ENCODE measurements around the gene UAP1. TPM values are rescaled to one million over a fixed set of nuclear protein-coding genes. Genes with fewer than 3 reads are reported as not detected.

UAP1 gene
- total RNA-seq (2021), result 25.8 and 26.9 TPM in 2 replicates
- long read RNA-seq, transcript UAP1-201 (11 exons, 2,377 nt), result major isoform, 56 of 122 reads
- long read RNA-seq, transcript UAP1-204 (10 exons, 2,294 nt), result minor isoform, 37 of 122 reads
- long read RNA-seq, partial matches to known transcripts, result 2 of 122 reads
- long read RNA-seq, other reads (novel, unspliced or antisense), result 24 of 122 reads

DNA sequence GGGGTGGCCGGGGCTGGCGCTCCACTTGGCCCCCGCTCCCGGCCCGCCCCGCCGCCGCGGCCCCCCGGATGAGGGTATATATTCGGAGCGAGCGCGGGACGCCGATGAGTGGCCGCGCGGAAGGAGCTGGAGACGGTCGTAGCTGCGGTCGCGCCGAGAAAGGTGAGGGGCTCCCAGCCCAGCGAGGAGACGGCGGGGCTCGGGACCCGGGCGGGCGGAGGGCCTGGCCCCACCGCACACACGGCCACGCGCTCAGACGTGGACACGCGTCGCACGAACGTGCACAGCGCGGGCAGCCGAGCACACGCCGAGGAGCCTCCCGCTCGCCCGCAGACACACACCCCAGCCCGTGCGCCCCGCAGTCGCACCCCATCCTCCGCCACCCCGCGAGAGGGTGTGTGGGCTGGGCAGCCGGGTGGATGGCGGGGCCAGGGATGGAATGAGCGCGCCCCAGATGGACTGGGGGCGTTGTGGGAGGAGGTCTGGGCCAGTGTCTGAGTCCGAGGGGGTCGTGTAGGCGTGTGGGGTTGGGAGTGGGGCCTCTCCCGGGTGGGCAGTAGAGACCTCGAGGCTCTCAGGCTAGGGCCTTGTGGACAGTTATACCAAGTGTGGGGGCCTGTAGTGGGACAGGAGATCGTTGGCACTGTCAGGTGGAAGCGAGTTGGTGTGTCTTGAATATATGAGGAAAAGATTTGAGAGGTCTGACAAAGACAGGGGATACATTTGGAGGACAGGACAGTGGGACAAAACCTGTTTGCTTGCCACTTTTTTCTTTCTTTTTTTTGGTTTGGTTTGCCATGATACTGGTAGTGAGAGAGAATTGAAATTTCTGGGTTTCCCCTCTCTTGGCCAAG is at the start of gene UAP1:
Gene UAP1, plus strand, starts transcription at position 107 of the 854 bp plus-strand sequence. CDS start 4,347 bp downstream, outside the sequence.
- Histone ChIP-seq H3K4me2 (ENCODE audit: insufficient read depth, insufficient read length, low read length) (peak within 1 kb of the TSS; percentile 75), H3K23ac (ENCODE audit: insufficient read length, low read depth, low read length) (no peak within 1 kb of the TSS), H3K18ac (ENCODE audit: insufficient read length, low read depth, low read length) (peak within 1 kb of the TSS; percentile 87), H2BK5ac (ENCODE audit: insufficient read length, low read length) (no peak within 1 kb of the TSS), H2BK12ac (ENCODE audit: insufficient read length, low read depth, low read length) (no peak within 1 kb of the TSS), H3K14ac (ENCODE audit: insufficient read depth, low read length) (peak within 1 kb of the TSS; percentile 95), H3K23me2 (ENCODE audit: insufficient read length, low read depth, low read length, poor library complexity, severe bottlenecking) (peaks cover 5% of the 10 kb centered on the region), H3T11ph (ENCODE audit: low read length) (no peak within 1 kb of the TSS), H4K5ac (ENCODE audit: insufficient read length, low read depth, low read length) (no peak within 1 kb of the TSS), H2AFZ (ENCODE audit: low read length) (no peak within 1 kb of the TSS), H3K27ac (ENCODE audit: insufficient read length, low read depth, low read length) (no peak within 1 kb of the TSS), H2BK120ac (ENCODE audit: low read depth, low read length, poor library complexity, severe bottlenecking) (no peak within 1 kb of the TSS), H3K79me2 (ENCODE audit: insufficient read depth, low read length) (no peaks in the 10 kb centered on the region; the same call in 1 of the 2 replicates), H2BK15ac (ENCODE audit: low read depth, low read length) (no peak within 1 kb of the TSS), H4K20me1 (ENCODE audit: control insufficient read depth, insufficient read depth, insufficient read length) (peaks cover 2% of the 10 kb centered on the region), H3K9me3 (ENCODE audit: control insufficient read depth, low read depth, low read length) (no peaks in the 10 kb centered on the region), H4K8ac (replicated peaks; ENCODE audit: insufficient read length, low read depth, low read length) (no peak within 1 kb of the TSS), H3K79me1 (ENCODE audit: insufficient read depth, low read depth, low read length, poor library complexity, severe bottlenecking) (peaks cover 3% of the 10 kb centered on the region), H2AK5ac (ENCODE audit: insufficient read length, low read length) (no peak within 1 kb of the TSS), H3K4ac (ENCODE audit: low read depth, low read length) (no peak within 1 kb of the TSS), H3K9ac (ENCODE audit: extremely low read depth, insufficient read length, low read length) (peak within 1 kb of the TSS; percentile 56), H3K4me1 (ENCODE audit: insufficient read depth, low read length) (no peaks in the 10 kb centered on the region; the same call in 1 of the 2 replicates), H3K27me3 (ENCODE audit: insufficient read depth, low read length) (no peaks in the 10 kb centered on the region), H2BK20ac (ENCODE audit: low read depth, low read length, poor library complexity, severe bottlenecking) (no peak within 1 kb of the TSS), H4K91ac (ENCODE audit: insufficient read length, low read depth, low read length) (no peak within 1 kb of the TSS), H3K56ac (ENCODE audit: insufficient read length, low read depth, low read length) (no peak within 1 kb of the TSS)
- WGBS (ENCODE audit: extremely low coverage, insufficient read length, low lambda C conversion rate), result no CpG with 5 or more reads among the region's 69 CpGs
- Mint-ChIP-seq H3K4me3 (peak within 1 kb of the TSS; percentile 84 to 89), H3K27ac (peak within 1 kb of the TSS; percentile 60 to 96 (median 88); a peak in 5 of 7 replicates), H3K36me3 (ENCODE audit: insufficient read depth in 1 of 3, low read depth in 3 of 3) (peaks cover under 1 to 5% (median 2%) of the 10 kb centered on the region in 3 experiments; a peak in 4 of 7 replicates), H3K9me3 (no peaks in the 10 kb centered on the region), H3K27me3 (ENCODE audit: low read depth) (peaks cover 4% of the 10 kb centered on the region), H3K4me1 (peaks cover 18 to 19% of the 10 kb centered on the region in 2 experiments)
- DNase-seq, result peak; percentile 27
- TF ChIP-seq, protein P1, sequence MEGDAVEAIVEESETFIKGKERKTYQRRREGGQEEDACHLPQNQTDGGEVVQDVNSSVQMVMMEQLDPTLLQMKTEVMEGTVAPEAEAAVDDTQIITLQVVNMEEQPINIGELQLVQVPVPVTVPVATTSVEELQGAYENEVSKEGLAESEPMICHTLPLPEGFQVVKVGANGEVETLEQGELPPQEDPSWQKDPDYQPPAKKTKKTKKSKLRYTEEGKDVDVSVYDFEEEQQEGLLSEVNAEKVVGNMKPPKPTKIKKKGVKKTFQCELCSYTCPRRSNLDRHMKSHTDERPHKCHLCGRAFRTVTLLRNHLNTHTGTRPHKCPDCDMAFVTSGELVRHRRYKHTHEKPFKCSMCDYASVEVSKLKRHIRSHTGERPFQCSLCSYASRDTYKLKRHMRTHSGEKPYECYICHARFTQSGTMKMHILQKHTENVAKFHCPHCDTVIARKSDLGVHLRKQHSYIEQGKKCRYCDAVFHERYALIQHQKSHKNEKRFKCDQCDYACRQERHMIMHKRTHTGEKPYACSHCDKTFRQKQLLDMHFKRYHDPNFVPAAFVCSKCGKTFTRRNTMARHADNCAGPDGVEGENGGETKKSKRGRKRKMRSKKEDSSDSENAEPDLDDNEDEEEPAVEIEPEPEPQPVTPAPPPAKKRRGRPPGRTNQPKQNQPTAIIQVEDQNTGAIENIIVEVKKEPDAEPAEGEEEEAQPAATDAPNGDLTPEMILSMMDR (conservative IDR thresholded peaks at IDR 0.05), result no peak

All from H9 (cell line).